GM21576 (cell line): ENCODE measurements around the gene ADGRF3.
"Not testable (repeated sequence)": the region's sequence is repeated elsewhere in the genome, so short reads cannot be mapped to it uniquely, and the experiment has no call there.

Experiments used
- ATAC-seq: cut with Tn5 transposase; IDR thresholded peaks from one replicate; pipeline ENCODE4 v1.9.1; 2021; ENCODE audit warnings: mild to moderate bottlenecking, moderate library complexity; ENCODE audit not compliant: unreplicated experiment

The ADGRF3 gene

DNA sequence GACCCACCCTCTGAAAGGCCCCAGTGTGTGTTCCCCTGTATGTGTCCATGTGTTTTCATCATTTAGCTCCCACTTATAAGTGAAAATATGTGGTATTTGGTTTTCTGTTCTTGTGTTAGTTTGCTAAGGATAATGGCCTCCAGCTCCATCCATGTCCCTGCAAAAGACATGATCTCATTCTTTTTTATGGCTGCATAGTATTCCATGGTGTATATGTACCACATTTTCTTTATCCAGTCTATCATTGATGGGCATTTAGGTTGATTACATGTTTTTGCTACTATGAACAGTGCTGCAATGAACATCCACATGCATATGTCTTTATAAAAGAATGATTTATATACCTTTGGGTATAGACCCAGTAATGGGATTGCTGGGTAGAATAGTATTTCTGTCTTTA, 22.1 kb downstream of the ADGRF3 start:
- not testable (repeated sequence) for ATAC-seq

- no peak for ATAC-seq
Measured at GRCh38 chr2:26318950-26319349, 27.6 kb downstream of the ADGRF3 start.

- no peak for ATAC-seq
Measured at GRCh38 chr2:26317377-26318105, 29.0 kb downstream of the ADGRF3 start.

GRCh38 chr2:26316845-26317244, 29.7 kb downstream of the ADGRF3 start:
- no peak for ATAC-seq

DNA sequence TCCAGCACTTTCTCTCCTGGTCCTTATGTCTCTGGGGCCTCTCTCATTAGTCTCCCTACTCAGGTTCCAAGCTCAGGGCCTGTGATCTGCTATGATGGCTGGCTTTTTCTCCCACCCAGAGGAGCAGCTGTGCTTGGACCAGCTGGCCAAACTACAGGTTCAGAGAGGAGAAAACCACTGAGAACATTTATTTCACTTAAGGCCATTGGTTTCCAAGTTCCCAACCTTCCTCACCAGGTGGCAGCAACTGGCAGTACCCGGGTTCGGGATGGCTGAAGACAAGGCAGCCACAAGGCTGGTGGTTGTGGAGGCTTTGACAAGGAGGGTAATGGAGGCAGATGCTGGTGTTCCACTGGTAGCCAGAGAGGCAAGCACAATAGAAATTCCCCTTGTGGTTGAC, 30.5 kb downstream of the ADGRF3 start:
- no peak for ATAC-seq

DNA sequence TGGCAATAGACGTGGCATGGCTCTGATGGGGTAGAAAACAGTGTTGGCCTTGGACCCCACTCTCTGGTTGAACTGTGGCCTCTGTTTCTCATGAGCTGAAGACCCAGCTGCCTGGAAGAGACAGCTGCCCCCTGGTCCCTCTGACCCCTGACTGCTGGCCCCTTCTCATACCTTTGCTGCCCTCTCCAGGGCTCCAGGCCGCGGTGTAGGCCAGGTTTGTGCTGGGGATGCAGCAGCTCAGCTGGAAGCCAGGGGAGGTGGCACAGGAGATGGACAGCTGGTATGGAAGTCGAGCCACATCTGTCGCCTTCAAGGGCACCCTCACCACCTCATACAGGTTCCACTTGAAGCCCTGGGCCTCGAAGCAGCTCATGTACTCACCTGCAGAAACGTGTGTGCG, 32.3 kb downstream of the ADGRF3 start:
- no peak for ATAC-seq

DNA sequence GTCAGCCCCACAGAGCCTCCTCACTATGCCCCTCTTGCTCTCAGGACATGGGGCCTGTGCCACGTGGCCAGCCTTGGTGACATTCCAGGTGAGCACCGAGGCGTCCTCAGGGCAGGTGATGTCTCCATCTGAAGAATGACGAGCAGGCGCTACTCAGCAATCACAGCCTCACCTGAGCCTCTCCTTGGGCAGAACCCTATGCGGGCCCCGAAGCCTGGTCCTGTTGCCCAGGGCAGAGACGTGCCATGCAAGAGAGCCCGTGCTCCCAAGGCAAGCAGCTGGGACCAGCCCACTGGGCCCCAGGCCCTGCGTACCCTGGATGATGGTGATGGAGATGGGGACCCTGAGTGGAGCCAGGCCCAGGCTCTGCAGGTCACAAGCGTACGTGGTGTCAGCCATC, 33.1 kb downstream of the ADGRF3 start:
- no peak for ATAC-seq

GRCh38 chr2:26312471-26312870, 34.1 kb downstream of the ADGRF3 start:
- no peak for ATAC-seq

- no peak for ATAC-seq
Measured at GRCh38 chr2:26309921-26310320, 36.7 kb downstream of the ADGRF3 start.

DNA sequence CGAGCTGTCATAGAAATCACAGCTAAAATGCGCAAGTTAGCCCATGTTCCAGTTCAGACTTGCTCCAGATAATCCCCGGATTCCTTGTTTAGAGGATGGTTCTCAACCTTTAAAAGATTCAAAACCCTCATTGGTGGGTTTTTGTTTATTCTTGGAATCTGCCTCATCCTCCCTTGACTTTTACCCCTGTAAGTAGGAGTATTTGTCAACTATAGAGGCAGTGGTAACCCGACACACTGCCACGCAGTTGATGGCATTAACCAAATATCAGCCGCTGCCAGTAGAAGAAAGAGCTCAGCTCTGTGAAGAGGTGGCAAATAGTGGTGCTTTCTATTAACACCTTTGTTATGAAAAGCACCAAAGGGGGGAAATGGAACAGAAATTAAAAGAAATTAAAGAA, 41.0 kb downstream of the ADGRF3 start:
- no peak for ATAC-seq

DNA sequence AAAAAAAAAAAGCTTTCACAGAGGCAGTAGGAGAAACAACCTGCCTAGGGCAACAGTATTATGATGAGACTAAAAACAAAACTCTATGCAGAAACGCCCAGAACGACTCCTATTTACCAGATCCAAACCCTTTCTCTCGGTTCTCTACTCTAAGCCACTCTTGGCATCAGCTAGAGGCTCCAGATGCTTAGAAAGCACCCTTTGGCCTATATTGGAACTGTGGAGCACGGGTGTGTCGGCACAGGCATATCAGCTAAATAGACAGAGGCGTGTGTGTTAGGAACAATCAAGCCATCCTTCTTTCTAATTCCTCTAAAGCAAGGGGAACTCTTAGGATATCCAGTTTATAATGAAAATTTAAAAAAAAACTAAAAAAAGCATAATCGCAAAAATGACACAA, 41.5 kb downstream of the ADGRF3 start:
- ATAC-seq, result not testable (repeated sequence)

DNA sequence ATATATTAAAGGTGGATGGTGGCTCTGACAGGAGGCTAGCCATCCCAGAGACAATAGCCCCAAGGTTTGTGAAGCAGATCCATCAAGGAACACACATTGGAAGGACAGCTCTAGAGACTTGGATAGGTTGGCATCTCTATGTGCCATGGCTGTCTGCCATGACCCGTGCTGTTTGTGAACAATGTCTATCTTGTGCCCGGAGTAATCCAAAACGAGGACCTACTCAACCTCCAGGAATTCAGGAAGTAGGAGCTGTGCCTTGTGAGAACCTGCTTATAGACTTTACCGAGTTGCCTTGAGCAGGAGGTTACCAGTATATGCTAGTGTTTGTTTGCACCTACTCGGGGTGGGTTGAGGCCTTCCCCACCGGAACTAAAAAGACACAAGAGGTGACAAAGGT, 43.7 kb downstream of the ADGRF3 start:
- no peak for ATAC-seq

GRCh38 chr2:26300234-26300925, 46.2 kb downstream of the ADGRF3 start:
- no peak for ATAC-seq

DNA sequence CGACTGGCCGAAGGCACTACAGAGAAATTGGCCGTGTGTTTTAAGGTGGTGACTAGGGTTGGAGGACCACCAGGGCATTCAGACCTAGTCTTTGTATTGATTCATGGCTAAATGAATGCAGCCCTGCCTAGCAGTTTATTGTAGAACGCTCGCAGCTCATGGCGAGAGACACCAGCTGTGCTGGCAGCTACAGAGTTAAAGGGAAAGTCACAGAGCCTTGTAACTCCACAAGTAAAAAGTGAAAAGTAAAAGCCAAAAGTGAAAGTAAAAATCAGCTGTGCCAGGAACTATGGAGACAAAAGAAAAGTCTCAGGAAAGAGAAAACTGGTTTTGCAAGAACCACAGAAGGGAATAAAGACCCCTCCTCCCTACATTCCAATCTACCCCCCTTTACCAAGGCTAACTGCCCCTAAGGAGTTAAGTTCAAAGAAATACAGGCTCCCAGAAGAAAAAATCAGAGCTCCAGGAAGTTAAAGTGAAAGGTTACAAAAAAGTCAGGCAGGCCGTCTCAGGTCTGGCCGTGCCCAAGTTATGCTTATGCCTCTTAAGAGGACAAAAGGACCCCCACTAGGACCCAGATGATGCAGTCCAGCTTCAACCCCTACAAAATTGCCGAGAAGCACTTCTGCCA, 47.0 kb downstream of the ADGRF3 start:
- no peak for ATAC-seq

DNA sequence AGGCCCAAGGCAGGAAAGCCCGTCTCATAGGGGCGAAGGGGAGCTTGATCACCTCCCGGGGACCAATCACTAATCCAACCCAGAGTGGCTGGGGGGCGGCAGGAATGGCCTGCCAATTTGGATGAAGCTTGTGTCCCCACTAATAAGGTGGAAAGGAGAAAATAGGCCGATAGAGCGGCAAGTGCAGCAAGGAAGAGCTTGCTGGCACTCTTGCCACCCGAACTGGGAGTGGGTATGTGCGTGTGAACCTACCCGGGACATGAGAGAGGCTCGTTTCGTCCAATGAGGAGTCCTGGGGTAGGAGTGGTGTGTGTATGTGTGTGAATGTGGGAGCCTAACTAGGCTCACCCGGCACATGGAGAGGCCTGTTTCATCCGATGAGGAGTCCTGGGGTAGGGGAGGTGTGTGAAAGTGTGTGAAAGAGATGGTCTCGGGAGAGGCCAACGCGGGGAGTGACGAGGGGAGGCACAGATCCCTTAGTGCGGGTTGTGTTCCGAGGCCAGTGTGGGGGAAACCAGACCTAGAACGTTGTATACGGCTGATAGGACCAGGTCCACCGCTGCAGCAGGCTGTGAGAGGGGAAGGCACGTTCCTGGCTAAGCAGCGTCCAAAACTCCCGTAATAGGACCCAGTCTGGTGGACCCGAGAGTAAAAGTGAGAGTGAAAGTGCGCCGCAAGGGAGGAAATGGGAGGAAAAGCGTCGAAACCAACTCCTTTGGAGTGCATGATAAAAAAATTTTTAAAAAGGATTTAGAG, 47.8 kb downstream of the ADGRF3 start:
- ATAC-seq, result no peak

DNA sequence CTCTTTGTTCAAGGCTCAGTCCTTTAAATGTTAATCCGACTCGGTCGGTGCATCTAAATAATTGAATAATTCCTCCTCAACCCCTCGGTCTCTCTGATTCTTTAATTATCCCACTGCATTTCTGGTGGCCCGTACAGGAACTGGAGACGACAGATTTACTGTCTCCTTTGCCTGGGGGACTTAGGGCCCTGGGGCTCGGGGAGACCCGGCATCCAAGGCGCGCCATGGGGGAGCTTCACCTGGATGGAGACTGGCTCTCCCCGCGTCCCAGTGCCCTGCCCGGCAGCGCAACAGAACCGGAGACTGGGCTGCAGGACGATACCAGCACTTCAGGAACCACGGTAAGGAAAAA, 48.3 kb downstream of the ADGRF3 start:
- no peak for ATAC-seq

DNA sequence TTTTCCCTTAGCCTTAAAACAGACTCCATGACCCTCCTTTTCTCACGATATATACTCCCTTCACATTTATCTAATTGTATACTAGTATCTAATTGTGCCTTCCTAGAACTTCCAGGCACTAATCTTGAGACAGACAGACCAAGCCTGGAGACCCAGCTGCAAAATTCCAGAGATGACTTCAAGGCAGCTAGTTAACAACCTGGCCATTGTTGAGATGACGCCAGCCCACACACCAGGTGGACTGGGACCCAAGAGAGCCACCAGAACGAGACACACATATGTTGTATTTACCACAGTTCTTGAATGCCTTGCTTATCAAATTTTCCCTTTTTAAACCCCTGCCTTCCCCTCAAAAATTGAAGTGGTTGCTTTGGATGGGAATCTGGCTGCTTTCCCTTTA, 49.5 kb downstream of the ADGRF3 start:
- no peak for ATAC-seq

- ATAC-seq, result no peak
Measured at GRCh38 chr2:26295511-26295910, 51.1 kb downstream of the ADGRF3 start.

DNA sequence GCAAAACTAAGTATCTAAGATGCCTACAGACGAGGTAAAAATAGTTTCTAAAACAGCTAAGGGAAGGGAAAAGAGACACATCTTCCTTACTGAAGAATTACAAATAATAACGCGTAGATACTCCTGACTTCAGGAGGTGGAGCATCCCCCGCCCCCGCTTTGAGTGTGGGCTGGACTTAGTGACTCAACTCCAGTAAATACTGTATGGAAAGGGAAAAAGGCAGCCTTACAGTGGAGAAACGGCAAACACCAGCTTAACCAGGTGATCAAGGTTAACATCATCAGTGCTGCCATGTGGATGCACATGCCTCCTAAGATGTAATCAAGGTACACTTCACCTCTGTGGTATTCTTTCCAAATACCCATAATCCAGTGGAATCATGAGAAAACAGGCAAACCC, 53.9 kb downstream of the ADGRF3 start:
- ATAC-seq, result no peak

DNA sequence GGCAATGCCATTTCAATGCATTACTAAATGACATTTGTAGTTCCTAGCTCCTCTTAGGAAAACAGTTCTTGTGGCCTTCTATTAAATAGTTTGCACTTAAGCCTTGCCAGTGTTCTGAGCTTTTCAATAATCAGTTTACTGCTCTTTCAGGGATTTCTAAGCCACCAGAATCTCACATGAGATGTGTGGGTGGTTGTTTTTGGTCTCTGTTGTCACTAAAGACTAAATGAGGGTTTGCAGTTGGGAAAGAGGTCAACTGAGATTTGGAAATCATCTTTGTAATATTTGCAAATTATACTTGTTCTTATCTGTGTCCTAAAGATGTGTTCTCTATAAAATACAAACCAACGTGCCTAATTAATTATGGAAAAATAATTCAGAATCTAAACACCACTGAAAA, 56.6 kb downstream of the ADGRF3 start:
- ATAC-seq, result no peak

GRCh38 chr2:26285931-26286330, 60.7 kb downstream of the ADGRF3 start:
- ATAC-seq, result no peak

DNA sequence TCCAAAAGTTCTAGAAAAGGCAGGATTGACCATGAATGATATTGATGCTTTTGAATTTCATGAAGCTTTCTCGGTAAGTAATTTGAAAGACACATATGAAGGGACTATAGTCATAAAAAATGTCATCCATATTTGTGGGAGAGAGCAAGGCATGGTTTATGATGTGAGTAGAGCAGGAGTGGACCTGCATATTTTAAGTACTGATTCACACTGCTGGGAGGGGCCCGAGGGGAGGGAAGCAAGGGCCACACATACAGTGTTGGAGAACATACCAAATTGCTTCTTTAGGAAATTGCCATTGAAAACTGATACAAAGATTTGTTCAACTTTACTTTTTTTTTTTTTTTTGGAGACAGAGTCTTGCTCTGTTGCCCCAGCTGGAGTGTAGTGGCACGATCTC, 62.5 kb downstream of the ADGRF3 start:
- ATAC-seq, result no peak
